ENCODE data around the gene MYL11.
"Not testable (repeated sequence)": the region's sequence is repeated elsewhere in the genome, so short reads cannot be mapped to it uniquely, and the experiment has no call there.

MYL11 gene, protein sequence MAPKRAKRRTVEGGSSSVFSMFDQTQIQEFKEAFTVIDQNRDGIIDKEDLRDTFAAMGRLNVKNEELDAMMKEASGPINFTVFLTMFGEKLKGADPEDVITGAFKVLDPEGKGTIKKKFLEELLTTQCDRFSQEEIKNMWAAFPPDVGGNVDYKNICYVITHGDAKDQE

DNA sequence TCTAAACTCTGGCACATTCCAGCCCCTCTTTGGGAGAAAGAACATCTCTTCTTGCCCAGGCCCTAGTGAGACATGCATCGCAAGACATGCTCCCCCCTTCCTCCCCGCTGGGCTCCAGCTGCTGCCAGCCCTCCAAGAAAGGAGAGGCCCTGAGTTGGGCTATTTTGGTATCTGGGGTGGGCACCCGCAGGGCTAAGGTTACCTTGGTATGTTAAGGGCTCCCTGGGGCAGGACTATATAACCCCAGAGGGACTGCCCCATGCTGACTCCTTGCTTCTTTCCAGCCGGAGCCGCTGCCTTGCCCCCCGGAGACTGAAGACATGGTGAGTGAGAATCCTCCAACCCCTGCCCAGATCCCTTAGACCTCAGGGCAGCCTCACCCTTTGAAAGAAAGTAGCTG lies at the start of gene MYL11:
TSS of gene MYL11 (plus strand) at position 265 of the 400 bp plus-strand sequence. CDS start at position 321, 56 bp downstream.
- DNase-seq, result no peak

DNA sequence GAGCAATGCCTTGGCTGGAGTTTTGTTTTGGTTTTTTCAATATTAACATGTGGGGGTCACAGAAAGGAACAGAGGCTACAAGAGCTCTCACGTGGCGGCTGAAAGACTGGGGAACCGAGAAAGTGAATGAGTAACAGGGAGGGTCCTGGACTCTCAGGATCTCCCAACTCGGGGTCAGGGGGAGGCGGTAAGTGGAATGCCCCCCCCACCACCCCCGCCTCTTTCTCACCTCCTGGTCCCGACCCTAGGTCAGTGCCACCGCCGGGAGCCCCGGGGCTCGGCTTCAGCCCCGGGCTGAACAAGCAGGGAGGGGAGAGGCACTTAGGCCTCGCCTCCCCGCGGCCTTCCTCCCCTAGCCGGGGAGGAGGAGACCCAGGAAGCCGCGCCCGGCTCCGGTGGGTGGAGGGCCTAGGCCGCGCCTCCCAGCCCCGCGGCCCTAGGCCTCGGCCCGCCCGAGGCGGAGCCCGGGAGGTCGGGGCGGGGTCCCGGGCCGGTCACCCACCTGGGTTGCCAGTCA lies 40.1 kb upstream of the MYL11 start:
- DNase-seq, result peak; percentile 30

DNA sequence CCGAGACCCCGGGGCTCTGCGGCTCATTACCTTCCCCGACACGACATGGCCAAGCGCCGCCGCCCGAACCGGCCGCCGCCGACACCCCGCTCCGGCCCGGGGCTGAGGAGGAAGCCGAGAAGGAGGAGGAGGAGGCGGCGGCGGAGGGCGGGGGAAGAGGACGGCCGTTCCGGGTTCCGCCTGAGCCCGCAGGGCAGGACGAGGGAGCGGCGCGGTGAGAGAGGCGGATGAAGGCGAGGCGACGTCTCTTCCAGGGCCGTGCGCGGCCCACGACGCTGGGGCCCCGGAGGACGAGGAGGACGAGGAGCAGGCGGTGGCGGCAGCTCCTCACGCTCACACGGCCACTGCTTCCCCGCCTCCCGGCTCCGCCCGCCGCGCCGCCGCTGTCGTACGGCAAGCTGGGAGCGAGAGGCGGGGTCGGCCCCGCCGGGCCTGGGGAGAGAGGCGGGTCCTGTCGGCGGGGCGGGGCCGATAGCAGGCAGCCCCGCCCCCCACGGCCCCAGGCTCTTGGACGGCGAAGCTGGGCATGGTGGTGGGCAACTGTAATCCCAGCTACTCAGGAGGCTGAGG lies 39.5 kb upstream of the MYL11 start:
- peak; percentile 36 for DNase-seq

DNA sequence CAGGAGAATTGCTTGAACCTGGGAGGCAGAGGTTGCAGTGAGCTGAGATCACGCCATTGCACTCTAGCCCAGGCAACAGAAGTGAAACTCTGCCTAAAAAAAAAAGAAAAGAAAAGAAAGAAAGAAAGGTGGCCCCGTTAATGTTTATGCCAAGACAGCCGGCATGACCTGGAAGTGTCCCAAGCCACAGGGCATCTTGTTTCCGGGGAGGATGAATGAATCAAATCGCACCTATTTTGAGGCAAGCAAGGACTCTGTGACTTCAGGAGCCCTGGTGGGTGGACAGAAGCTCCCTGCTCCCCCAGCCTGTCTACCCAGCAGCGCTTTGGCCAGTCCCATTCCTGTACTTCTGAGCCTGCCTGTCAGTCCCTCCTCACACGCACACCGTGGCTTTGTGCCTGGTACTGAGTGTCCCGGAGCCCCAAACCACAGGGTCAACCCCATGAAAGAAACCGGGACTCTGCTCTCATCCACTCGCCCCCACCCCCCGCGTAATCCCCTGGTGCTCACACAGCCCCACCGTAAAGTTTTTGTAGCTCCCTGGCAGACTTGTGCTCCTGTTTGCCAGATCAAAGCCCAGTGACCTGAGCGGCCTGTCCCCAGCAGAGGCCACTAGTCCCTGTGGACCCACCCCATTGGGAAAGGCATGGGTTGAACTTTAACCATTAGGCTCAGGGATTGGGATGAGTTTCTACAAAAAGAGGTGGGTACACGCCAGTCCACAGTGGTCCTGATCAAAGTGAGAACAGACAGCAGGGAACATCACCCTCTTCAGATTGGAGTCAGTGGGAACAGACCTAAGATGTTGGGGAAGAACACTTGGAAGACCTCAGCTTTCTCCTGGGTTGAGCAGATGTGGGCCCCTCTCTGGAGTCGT lies 38.8 kb upstream of the MYL11 start:
- DNase-seq, result no peak

DNA sequence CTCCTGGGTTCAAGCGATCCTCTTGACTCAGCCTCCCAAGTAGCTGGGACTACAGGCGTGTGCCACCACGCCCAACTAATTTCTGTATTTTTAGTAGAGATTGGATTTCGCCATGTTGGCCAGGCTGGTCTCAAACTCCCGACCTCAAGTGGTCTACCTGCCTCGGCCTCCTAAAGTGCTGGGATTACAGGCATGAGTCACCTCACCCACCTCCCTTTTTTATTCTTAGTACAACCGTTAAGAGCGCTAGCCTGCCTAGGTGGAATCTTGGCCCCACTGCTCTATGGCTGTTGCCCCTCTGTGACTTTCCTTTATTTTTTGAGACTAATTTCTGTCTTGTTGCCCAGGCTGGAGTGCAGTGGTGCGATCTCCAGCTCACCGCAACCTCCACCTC lies 36.6 kb upstream of the MYL11 start:
- DNase-seq, result not testable (repeated sequence)

DNA sequence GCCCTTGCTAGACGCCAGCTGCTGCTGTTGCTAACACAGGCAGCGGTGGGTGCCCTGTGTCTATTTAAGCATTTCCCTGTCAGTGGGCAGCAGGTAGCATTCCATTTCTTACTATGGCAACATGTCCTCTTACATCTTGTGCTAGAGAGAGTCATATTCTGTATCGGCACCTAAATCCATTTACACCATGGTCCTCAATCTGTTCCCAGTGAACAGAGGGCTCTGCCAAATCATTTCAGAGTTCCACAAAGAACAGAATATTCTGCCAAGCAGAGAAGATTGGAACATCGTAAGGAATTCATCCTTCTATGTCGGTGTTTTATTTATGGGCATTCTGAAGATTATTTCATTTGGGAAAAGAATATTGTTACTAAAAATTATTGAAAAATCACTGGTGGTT lies 35.9 kb upstream of the MYL11 start:
- not testable (repeated sequence) for DNase-seq

DNA sequence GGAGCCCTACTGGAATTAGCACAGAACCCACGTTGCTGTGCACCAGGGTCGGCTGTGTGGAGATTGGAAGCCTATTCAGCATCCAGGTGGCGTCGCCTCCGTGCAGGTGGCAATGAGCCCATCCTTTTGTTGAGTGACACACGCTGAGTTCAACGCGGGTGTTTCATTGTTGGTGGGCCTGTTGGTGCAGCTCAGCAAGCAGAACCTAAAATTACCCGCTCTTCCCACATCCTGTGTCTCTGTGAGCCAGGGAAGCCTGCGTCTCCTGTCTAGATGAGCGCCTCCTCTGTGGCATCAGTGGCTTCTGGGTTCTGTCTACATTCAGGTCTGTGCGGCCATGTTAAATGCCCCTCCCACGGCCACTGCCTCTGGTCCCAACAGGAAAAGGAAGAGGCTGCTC lies 34.0 kb upstream of the MYL11 start:
- no peak for DNase-seq

DNA sequence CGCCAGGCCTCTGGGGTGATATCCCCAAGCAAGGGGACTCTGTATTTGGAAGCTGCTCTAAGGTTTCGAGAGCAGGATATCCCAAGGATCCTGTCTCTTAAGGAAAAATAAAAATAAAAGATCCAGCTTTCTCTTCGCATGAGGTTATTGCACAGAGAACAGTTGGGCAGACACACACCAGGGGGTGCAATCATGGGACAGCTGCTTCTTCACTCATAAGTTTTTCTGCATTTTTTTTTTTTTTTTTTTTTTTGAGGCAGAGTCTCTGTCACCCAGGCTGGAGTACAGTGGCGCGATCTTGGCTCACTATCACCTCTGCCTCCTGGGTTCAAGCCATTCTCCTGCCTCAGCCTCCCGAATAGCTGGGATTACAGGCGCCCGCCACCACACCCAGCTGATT lies 32.6 kb upstream of the MYL11 start:
- DNase-seq, result not testable (repeated sequence)

DNA sequence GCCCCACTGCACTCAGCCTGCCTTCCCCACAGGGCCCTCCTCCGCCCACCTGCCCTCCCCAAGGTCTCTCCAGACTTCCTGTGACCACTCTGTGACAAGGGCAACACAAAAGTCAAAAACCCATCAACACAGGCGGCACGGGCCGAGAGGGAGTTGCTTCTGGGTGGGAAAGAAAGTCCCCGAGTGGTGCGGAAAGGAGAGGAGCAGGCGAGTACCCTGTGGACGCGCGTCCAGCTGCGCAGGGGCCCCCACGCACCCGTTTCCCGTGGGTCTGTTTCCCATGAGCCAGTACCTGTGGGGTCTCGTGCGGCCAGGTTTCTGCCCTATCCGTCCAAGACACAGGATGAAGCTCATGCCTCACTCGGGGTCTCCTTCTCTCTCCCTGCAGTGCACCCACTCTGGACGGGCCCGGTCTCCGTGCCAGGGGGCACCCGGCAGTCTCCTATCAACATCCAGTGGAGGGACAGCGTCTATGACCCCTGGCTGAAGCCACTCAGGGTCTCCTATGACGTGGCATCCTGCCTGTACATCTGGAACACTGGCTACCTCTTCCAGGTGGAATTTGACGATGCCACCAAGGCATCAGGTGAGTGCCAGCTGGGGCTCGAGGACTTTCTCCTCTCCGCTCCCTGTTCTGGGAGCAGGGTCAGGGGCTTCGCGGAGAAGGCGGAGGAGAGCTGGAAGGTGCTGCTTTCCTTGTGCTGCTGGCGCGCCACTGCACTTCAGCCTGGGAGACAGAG lies 31.7 kb upstream of the MYL11 start:
- DNase-seq, result no peak

DNA sequence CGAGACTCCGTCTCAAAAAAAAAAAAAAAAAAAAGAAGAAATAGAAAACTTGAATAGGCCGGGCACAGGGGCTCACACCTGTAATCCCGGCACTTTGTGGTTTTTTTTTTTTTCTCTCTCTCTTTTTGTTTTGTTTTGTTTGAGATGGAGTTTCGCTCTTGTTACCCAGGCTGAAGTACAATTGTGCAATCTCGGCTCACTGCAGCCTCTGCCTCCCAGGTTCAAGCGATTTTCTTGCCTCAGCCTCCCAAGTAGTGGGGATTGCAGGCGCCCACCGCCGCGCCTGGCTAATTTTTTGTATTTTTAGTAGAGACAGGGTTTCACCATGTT lies 31.1 kb upstream of the MYL11 start:
- not testable (repeated sequence) for DNase-seq

DNA sequence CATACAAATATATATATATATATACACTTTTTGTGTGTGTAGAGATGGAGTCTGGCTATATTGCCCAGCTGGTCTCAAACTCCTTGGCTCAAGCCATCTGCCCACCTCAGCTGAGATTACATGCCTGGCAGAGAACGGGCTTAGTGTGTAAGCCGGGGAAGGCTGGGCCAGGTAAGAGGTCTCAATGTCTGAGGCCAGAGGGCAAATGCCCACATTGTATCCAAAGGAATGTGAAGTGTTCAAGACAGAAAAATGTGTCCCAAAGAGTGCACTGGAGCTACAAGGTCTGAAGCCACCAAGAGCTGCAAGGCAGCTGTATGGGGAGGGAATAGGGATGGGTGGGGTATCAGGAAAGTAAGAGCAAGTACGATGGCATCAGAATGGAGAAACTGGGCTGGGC lies 28.3 kb upstream of the MYL11 start:
- DNase-seq, result no peak

DNA sequence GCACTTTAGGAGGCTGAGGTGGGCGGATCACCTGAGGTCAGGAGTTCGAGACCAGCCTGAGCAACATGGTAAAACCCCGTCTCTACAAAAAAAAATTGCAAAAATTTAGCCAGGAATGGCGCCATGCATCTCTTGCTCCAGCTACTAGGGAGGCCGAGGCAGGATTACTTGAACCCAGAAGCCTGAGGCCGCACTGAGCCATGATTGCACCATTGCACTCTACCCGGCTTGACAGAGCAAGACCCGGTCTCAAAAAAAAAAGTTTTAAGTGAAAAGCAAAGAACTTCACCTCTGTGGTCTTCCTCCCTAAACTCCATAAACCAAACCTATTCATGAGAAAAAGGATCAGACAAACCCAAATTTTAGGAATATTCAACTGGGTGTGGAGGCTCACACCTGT lies 26.5 kb upstream of the MYL11 start:
- no peak for DNase-seq

DNA sequence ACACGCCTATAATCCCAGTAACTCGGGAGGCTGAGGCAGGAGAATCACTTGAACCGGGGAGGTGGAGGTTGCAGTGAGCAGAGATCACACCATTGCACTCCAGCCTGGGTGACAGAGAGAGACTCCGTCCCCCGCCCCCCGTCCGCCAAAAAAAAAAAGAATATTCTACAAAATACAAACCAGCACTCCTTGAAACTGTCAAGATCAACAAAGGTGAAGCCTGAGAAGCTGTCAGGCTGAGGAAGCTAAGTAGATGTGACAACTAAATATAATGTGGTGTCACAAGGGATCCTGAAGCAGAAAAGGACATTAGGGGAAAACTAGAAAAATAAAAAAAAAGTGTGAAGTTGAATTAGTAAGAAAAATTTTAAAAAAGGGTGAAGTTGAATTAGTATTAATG lies 25.7 kb upstream of the MYL11 start:
- no peak for DNase-seq

DNA sequence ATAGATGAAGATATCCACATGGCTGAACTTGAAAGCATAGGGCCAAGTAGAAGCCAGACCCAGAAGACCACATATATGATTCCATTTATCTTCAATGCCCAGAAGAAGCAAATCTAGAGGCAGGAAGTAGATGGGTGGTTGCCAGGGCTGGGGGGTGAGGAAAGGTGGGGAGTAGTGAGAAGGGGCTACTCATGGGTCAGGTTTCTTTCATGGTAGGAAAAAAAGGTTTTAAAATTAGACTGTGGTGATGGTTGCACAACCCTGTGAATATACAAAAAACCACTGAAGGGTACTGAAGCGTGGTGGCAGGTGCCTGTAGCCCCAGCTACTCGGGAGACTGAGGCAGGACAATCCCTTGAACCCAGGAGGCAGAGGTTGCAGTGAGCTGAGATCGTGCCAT lies 24.9 kb upstream of the MYL11 start:
- DNase-seq, result no peak

DNA sequence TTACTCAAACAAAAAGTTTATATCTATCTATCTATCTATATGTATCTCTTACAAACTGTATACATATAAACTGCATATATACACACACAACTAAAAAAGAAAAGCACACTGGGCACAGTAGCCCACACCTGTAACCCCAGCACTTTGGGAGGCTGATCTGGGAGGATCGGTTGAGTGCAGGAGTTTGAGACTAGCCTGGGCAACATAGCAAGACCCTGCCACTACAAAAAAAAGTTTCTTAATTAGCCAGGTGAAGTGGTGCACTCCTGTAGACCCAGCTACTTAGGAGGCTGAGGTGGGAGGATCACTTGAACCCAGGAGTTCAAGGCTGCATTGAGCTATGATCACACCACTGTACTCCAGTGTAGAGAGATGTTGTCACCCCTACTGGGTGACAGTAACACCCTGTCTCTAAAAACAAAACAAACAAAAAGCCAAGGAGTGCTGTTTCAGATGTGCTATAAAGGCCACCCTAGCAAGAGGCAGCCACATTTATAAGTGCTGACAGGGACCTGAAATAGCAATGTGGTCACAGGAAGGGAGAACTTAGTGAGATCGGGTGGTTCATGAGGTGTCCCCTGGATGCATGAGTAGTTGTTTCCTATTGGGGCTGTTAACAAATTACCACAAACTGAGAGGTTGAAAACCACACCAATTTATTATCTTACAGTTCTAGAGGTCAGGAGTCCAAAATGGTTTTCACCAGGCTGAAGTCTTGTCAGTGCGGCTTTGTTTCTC lies 24.3 kb upstream of the MYL11 start:
- DNase-seq, result no peak

DNA sequence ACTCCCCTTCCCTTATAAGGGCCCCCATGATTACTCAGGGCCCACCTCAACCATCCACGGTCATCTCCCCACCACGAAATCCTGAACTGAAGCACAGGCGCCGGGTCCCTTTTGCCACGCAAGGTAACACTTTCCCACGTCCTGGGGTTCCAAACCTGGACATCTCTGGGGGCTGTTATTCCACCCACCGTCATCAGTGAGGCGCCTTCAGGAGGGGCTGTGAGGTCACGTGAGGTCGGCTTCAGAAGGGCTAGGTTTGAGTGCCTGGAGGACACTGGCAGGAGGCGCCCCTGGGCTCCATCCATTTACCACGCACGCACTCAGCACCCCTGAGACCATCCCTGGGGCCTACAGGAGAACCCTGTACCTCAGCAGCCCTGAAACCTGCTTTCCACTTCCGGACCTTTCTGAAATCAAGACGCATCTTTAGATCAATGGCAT lies 23.6 kb upstream of the MYL11 start:
- no peak for DNase-seq

DNA sequence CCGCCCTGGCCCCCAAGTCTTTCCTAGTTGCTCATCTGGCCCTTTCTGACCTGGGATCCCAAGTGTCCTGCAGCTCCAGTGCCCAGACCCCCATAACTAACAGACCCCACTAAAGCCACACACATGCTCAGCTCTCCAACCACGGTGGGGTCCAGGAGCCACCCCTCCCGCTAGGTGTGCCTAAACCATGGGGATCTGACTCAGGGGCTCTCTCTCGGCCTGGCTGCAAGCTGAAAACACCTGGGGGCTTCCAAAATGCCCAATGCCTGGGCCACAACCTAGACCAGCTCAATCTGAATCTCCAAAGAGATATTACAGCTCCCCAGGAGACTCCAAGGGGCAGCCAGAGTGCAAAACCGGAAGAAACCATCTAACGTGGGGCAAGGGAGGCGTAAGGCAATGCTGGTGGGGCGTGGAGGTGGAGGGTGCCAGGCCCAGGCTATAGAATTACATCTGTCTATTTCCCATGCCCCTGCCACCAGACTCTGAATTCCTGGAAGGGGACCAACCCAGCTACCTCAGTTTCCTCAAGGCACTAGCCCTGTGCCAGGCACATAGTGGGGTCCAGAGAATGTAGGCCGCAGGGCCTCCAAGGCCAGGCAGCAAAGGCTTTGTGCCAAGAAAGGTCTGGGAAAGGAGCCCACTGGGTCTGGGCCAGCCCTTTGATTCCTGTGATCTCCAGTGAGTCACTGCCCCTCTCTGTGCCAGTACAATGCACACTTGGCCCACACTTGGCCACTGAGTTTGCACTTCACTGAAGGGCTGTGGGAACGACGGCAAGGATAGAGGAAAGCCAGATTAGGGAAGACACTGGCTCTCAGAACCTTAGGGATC lies 22.8 kb upstream of the MYL11 start:
- no peak for DNase-seq

DNA sequence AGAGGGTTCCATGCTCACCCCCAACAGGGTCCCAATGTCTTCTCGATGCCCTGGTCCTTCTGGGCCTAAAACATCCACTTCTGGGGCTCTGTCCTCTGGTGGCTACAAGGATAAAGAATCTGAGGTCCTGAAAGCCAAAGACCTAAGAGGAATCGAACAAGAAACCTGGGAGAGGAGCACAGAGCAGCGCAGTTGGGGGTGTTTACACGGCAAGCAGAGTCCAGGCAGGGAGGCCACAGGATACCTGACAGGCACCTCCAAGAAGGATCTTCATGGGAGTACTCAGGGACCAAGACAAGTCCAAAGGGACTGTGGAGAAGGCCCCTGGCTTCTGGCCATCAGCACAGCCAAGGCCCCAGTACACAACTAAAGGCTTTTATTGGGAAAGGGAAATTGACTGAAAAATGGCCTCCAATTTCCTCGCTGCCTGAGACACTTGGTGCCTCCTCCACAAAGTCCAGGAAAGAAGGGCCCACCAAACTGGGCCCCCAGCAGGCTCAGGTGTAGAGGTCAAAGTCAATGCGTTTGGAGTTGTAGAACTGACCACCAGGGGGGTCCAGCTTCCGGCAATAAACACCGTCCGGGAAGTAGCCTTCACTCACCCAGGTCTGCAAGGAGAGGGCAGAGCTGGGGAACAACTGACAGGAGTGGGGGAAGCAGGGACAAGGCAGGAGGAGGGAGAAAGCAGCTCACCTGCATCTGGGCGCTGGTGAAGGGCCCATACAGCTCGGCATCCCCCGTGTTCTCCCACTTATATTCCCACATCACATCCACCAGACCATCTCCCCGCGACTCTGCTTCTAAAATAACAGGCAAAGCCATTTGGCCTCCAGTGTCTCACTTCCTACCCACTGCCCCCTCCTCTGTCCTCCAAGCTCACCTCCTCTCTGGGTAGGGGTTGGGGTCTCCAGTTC lies 21.9 kb upstream of the MYL11 start:
- DNase-seq, result no peak

DNA sequence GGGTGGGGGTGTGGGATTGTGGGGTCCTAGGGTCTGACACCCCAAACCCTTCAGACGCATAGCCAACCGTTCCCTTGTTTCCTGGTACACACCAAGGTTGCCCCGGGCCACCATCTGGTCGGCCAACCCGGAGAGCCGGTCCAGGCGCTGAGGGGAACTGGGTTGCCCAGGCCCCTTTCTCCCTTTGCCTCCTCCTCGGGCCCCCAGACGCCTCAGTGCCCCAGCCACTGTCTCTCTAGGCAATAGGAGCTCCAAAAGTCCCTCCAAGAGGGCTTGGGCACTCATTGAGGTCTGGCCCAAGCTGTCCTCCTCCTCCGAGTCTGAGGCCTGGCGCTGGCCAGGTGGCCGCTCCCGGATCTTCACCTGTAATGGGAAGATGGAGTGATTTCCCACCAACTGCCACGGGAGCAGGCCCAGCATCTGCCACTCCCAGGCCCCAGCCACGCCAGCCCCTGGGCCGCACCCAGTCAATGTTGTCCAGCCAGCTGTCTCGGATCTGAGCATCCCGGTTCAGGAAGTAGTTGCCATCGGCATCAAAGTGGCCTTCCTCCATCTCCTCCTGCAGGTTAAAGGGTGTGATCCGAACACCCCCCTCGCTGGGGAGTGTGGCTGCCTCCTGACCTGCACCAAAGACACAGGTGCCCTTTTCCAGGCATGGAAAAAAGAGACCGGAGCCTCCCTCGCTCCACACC lies 21.0 kb upstream of the MYL11 start:
- no peak for DNase-seq
